ENCODE results near the gene TMUB1. TPM values are rescaled to one million over a fixed set of nuclear protein-coding genes. Genes with fewer than 3 reads are reported as not detected.

Gene TMUB1, protein sequence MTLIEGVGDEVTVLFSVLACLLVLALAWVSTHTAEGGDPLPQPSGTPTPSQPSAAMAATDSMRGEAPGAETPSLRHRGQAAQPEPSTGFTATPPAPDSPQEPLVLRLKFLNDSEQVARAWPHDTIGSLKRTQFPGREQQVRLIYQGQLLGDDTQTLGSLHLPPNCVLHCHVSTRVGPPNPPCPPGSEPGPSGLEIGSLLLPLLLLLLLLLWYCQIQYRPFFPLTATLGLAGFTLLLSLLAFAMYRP
- total RNA-seq (44.4 and 49.2 TPM in 2 replicates), polyA plus RNA-seq (81.9 and 102 TPM in 2 replicates), polyA minus RNA-seq (58.5 and 64.1 TPM in 2 replicates)
- 27.0 TPM for total RNA-seq (2013)

DNA sequence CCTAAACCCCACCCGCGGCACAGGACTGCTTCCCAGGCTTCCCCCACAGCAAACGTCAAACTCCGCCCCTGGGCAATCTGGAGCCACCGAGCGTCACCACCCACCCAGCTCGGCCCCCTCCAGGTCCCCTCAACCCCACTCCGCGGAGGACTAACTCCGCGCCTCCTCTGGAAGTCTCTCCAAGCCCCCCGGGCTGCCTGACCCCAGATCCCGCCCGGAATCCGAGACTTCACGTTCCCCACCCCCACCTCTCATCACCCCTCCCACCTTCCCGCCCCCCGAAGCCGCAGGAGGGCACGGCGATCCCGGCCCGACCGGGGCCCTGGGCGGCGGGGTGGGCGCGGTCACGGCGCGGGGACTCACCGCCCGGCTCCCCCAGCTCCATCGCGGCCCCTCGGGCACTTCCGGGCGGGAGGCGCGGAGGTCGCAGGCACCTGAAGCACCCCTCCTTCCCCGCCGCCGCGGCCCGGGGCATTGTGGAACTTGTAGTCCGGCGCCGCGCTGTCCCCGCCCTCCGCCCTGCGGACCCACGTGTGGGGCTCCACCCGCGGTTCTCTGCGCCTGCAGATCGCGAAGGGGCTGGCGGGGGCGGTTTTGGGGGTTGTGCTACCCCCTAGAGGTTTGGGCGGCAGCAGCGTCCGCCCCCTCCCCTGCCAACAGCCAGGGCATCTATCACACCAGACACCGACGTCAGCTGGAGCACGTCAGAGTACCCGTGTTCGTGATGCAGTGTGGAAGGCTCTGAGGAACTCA is at the start of gene TMUB1:
Gene TMUB1 (minus strand): TSS at position 423 of the 753 bp plus-strand sequence. CDS start 930 bp downstream, outside the sequence.
- no peaks in the 10 kb centered on the region for H3K9me3 Mint-ChIP-seq (ENCODE audit: insufficient read depth)
- peaks cover 26% of the 10 kb centered on the region for H4K20me1 ChIP-seq (ENCODE audit: control insufficient read depth, insufficient read depth, low read length, poor library complexity, severe bottlenecking)
- peaks cover 0 to 38% (median 14%) of the 10 kb centered on the region in 4 experiments for H3K27me3 ChIP-seq (replicated peaks in 1 of 4; ENCODE audit: control extremely low read depth in 1 of 4, control insufficient read depth in 3 of 4, insufficient read depth in 4 of 4, low read length in 3 of 4)
- peak; percentile 61 for ATAC-seq (ENCODE audit: low read depth)
- TF ChIP-seq, protein P1, sequence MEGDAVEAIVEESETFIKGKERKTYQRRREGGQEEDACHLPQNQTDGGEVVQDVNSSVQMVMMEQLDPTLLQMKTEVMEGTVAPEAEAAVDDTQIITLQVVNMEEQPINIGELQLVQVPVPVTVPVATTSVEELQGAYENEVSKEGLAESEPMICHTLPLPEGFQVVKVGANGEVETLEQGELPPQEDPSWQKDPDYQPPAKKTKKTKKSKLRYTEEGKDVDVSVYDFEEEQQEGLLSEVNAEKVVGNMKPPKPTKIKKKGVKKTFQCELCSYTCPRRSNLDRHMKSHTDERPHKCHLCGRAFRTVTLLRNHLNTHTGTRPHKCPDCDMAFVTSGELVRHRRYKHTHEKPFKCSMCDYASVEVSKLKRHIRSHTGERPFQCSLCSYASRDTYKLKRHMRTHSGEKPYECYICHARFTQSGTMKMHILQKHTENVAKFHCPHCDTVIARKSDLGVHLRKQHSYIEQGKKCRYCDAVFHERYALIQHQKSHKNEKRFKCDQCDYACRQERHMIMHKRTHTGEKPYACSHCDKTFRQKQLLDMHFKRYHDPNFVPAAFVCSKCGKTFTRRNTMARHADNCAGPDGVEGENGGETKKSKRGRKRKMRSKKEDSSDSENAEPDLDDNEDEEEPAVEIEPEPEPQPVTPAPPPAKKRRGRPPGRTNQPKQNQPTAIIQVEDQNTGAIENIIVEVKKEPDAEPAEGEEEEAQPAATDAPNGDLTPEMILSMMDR (IDR thresholded peaks at IDR 0.05) = peak; percentile 8
- TF ChIP-seq EZH2 (IDR thresholded peaks at IDR 0.05; ENCODE audit: borderline replicate concordance, insufficient read depth, low read depth, low read length, poor library complexity, severe bottlenecking) = no peak
- peak within 1 kb of the TSS; percentile 87 for H3K27ac Mint-ChIP-seq
- intact Hi-C loops (cut with micrococcal nuclease) = loop anchor here (1.0 to 10.0 kb wide), 8 partner anchors 55 to 1311 kb away; partner anchors contain the start of genes ABCB8, ABCF2, KCNH2 and NUB1
- H3K4me1 Mint-ChIP-seq = peaks cover 58% of the 10 kb centered on the region
- under 1% methylated on average over 66 of the region's 69 CpGs for WGBS (ENCODE audit: insufficient coverage)
- peak; percentile 92 for DNase-seq
- H3K36me3 ChIP-seq (replicated peaks in 1 of 2; ENCODE audit: control extremely low read depth in 1 of 2, control insufficient read depth in 1 of 2, extremely low read depth in 1 of 2, insufficient read depth in 2 of 2, low read length in 1 of 2) = no peaks in the 10 kb centered on the region
- CTCF ChIA-PET = interaction anchor here (1.2 to 1.7 kb wide), 3 partner anchors 23 to 65 kb away, joined by 3 to 4 read pairs (median 3); partner anchors contain the start of gene ABCB8
- peaks cover 0 to 4% (median 0%) of the 10 kb centered on the region in 3 donors for H3K9me3 ChIP-seq (ENCODE audit: control extremely low read depth in 1 of 3, control insufficient read depth in 2 of 3, insufficient read depth in 1 of 3, low read length in 2 of 3)
- peak within 1 kb of the TSS; percentile 76 to 92 for H3K27ac ChIP-seq (ENCODE audit: low read length in 2 of 2)
- H3K9ac ChIP-seq (ENCODE audit: low read length) = peak within 1 kb of the TSS; percentile 85
- peak within 1 kb of the TSS; percentile 88 for H3K4me3 Mint-ChIP-seq
- H3K4me3 ChIP-seq (ENCODE audit: control extremely low read depth in 1 of 5, extremely low read depth in 1 of 5, insufficient read depth in 1 of 5, low read depth in 2 of 5, low read length in 4 of 5) = peak within 1 kb of the TSS; percentile 1 to 83 (median 77)
- H3K79me2 ChIP-seq (ENCODE audit: control insufficient read depth, insufficient read depth, low read length) = peaks cover 39% of the 10 kb centered on the region
- POLR2A ChIA-PET = interaction anchor here (1.2 kb wide), 1 partner anchor 23 kb away, joined by 3 read pairs; no protein-coding TSS in a partner anchor
- H3K4me1 ChIP-seq (ENCODE audit: control insufficient read depth in 2 of 2, insufficient read depth in 2 of 2, low read length in 2 of 2) = peaks cover 59 to 67% of the 10 kb centered on the region in 2 donors
- peak within 1 kb of the TSS; percentile 95 for H3K4me2 ChIP-seq (replicated peaks; ENCODE audit: low read depth, low read length, poor library complexity, severe bottlenecking)
- H3K27me3 Mint-ChIP-seq = peaks cover 13% of the 10 kb centered on the region
- H2AFZ ChIP-seq (ENCODE audit: insufficient read depth, low read depth, low read length, poor library complexity, severe bottlenecking) = peak within 1 kb of the TSS; percentile 74

All from B cell (primary cell).